Measurements from ENCODE around the gene UBR4.

The UBR4 gene

GRCh38 chr1:19032701-19033514, 177.2 kb downstream of the UBR4 start:
- H3K9me3 ChIP-seq (replicated peaks; ENCODE audit: insufficient read depth, low read length), result no peaks in the 10 kb centered on the region
- no peaks in the 10 kb centered on the region for H3K36me3 ChIP-seq (replicated peaks; ENCODE audit: insufficient read depth, low read length)
- H2AFZ ChIP-seq (ENCODE audit: low read length), result no peak overlapping the region
- TF ChIP-seq EZH2phosphoT487 (IDR thresholded peaks at IDR 0.05; ENCODE audit: low read length), result no peak
- TF ChIP-seq EZH2 (optimal IDR thresholded peaks at IDR 0.05; ENCODE audit: low read depth, low read length), result no peak
- no peak for TF ChIP-seq CTCF (IDR thresholded peaks at IDR 0.05; ENCODE audit: low read length)
- no peaks in the 10 kb centered on the region for H4K20me1 ChIP-seq (ENCODE audit: insufficient read depth, low read length)
- no peak overlapping the region for H3K4me2 ChIP-seq (ENCODE audit: low read depth, low read length)
- no peak overlapping the region for H3K4me3 ChIP-seq (ENCODE audit: low read length)
- peaks cover 94% of the 10 kb centered on the region for H3K27me3 ChIP-seq (replicated peaks; ENCODE audit: insufficient read depth, low read length)
- no peak for DNase-seq
- no peaks in the 10 kb centered on the region for H3K79me2 ChIP-seq (ENCODE audit: low read length)
- no peaks in the 10 kb centered on the region for H3K4me1 ChIP-seq (ENCODE audit: low read length)
- no peak overlapping the region for H3K9ac ChIP-seq (ENCODE audit: low read length)
- H3K27ac ChIP-seq (ENCODE audit: low read length), result no peak overlapping the region
- no peaks in the 10 kb centered on the region for H3F3A ChIP-seq (ENCODE audit: insufficient read depth, low read length)
- no peaks in the 10 kb centered on the region for H3K9me2 ChIP-seq (replicated peaks; ENCODE audit: insufficient read depth, low read length)

- no peak overlapping the region for H3K4me2 ChIP-seq (ENCODE audit: low read depth, low read length)
- no peaks in the 10 kb centered on the region for H3F3A ChIP-seq (ENCODE audit: insufficient read depth, low read length)
- no peaks in the 10 kb centered on the region for H3K79me2 ChIP-seq (ENCODE audit: low read length)
- H2AFZ ChIP-seq (ENCODE audit: low read length), result no peak overlapping the region
- DNase-seq, result no peak
- H3K27ac ChIP-seq (ENCODE audit: low read length), result no peak overlapping the region
- H3K4me1 ChIP-seq (ENCODE audit: low read length), result no peaks in the 10 kb centered on the region
- TF ChIP-seq EZH2 (optimal IDR thresholded peaks at IDR 0.05; ENCODE audit: low read depth, low read length), result no peak
- no peak for TF ChIP-seq CTCF (IDR thresholded peaks at IDR 0.05; ENCODE audit: low read length)
- no peak for TF ChIP-seq EZH2phosphoT487 (IDR thresholded peaks at IDR 0.05; ENCODE audit: low read length)
- peaks cover 93% of the 10 kb centered on the region for H3K27me3 ChIP-seq (replicated peaks; ENCODE audit: insufficient read depth, low read length)
- no peaks in the 10 kb centered on the region for H3K9me2 ChIP-seq (replicated peaks; ENCODE audit: insufficient read depth, low read length)
- H3K4me3 ChIP-seq (ENCODE audit: low read length), result no peak overlapping the region
- no peaks in the 10 kb centered on the region for H3K36me3 ChIP-seq (replicated peaks; ENCODE audit: insufficient read depth, low read length)
- H3K9ac ChIP-seq (ENCODE audit: low read length), result no peak overlapping the region
- no peaks in the 10 kb centered on the region for H3K9me3 ChIP-seq (replicated peaks; ENCODE audit: insufficient read depth, low read length)
- no peaks in the 10 kb centered on the region for H4K20me1 ChIP-seq (ENCODE audit: insufficient read depth, low read length)
These were observed 177.7 kb downstream of the UBR4 start for GRCh38 chr1:19032413-19032695.

- Histone ChIP-seq H3K79me2 (ENCODE audit: low read length) (no peaks in the 10 kb centered on the region), H4K20me1 (ENCODE audit: insufficient read depth, low read length) (no peaks in the 10 kb centered on the region)
These were observed 180.6 kb downstream of the UBR4 start for GRCh38 chr1:19029191-19030085.

More at GRCh38 chr1:19029191-19030085, 180.6 kb downstream of the UBR4 start:
- H3F3A ChIP-seq (ENCODE audit: insufficient read depth, low read length), result no peaks in the 10 kb centered on the region
- no peaks in the 10 kb centered on the region for H3K9me2 ChIP-seq (replicated peaks; ENCODE audit: insufficient read depth, low read length)
- TF ChIP-seq CTCF (IDR thresholded peaks at IDR 0.05; ENCODE audit: low read length), result no peak
- no peak for TF ChIP-seq EZH2 (optimal IDR thresholded peaks at IDR 0.05; ENCODE audit: low read depth, low read length)
- no peak for TF ChIP-seq EZH2phosphoT487 (IDR thresholded peaks at IDR 0.05; ENCODE audit: low read length)
- H3K9me3 ChIP-seq (replicated peaks; ENCODE audit: insufficient read depth, low read length), result no peaks in the 10 kb centered on the region
- H2AFZ ChIP-seq (ENCODE audit: low read length), result no peak overlapping the region
- no peak for DNase-seq
- no peak overlapping the region for H3K27ac ChIP-seq (ENCODE audit: low read length)
- H3K4me3 ChIP-seq (ENCODE audit: low read length), result no peak overlapping the region
- no peak overlapping the region for H3K9ac ChIP-seq (ENCODE audit: low read length)
- H3K4me2 ChIP-seq (ENCODE audit: low read depth, low read length), result no peak overlapping the region
- H3K27me3 ChIP-seq (replicated peaks; ENCODE audit: insufficient read depth, low read length), result peaks cover 85% of the 10 kb centered on the region
- H3K36me3 ChIP-seq (replicated peaks; ENCODE audit: insufficient read depth, low read length), result no peaks in the 10 kb centered on the region
- no peaks in the 10 kb centered on the region for H3K4me1 ChIP-seq (ENCODE audit: low read length)
